DOHH2 (cell line): ENCODE data around the gene SUN3.
"Not testable (repeated sequence)": the region's sequence is repeated elsewhere in the genome, so short reads cannot be mapped to it uniquely, and the experiment has no call there.

Experiments
- H3F3A ChIP-seq: fragments of 200-600 bp; sonication (generic), shearing (Covaris generic); 2 replicates; pipeline ENCODE4 v1.6.0; 2016; ENCODE audit warnings: antibody characterized with exemption, mild to moderate bottlenecking; ENCODE audit not compliant: control insufficient read depth, insufficient read depth
- H3K27ac ChIP-seq: fragments of 200-600 bp; sonication (generic); 2 replicates; pipeline ENCODE4 v1.5.1; 2014; ENCODE audit warnings: low read depth, mild to moderate bottlenecking, low read length, moderate library complexity
- H3K27me3 ChIP-seq: fragments of 200-600 bp; sonication (generic); 2 replicates; pipeline ENCODE4 v1.6.1; 2014; ENCODE audit warnings: mild to moderate bottlenecking, low read length, mixed read lengths; ENCODE audit not compliant: control insufficient read depth
- H3K36me3 ChIP-seq: fragments of 200-600 bp; sonication (generic); 2 replicates; pipeline ENCODE4 v1.6.1; 2014; ENCODE audit warnings: mild to moderate bottlenecking, low read length, moderate library complexity, mixed read lengths; ENCODE audit not compliant: control insufficient read depth
- H3K4me1 ChIP-seq: fragments of 200-600 bp; sonication (generic); 2 replicates; pipeline ENCODE4 v1.6.1; 2014; ENCODE audit warnings: mild to moderate bottlenecking, low read length, mixed read lengths; ENCODE audit not compliant: control insufficient read depth
- H3K4me2 ChIP-seq: fragments of 200-600 bp; sonication (generic); 2 replicates; pipeline ENCODE4 v1.6.0; 2014; ENCODE audit warnings: mild to moderate bottlenecking, low read length, moderate library complexity
- H3K4me3 ChIP-seq: fragments of 200-600 bp; sonication (generic); 2 replicates; pipeline ENCODE4 v1.5.1; 2014; ENCODE audit warnings: mild to moderate bottlenecking, low read length, mixed read lengths
- H3K79me2 ChIP-seq: fragments of 200-600 bp; sonication (generic); 2 replicates; pipeline ENCODE4 v1.6.1; 2014; ENCODE audit warnings: mild to moderate bottlenecking, low read length, mixed read lengths; ENCODE audit not compliant: control insufficient read depth
- H3K9me2 ChIP-seq: fragments of 200-600 bp; sonication (generic); replicated peaks from 2 replicates; pipeline ENCODE4 v1.6.1; 2014; ENCODE audit warnings: mild to moderate bottlenecking, low read length, mixed read lengths; ENCODE audit not compliant: control insufficient read depth
- H3K9me3 ChIP-seq: fragments of 200-600 bp; sonication (generic); 2 replicates; pipeline ENCODE4 v1.6.1; 2014; ENCODE audit warnings: antibody characterized with exemption, low read length, mixed read lengths; ENCODE audit not compliant: control insufficient read depth, insufficient read depth
- H4K20me1 ChIP-seq: fragments of 200-600 bp; sonication (generic); 2 replicates; pipeline ENCODE4 v1.6.0; 2014; ENCODE audit warnings: low read depth, mild to moderate bottlenecking, antibody characterized with exemption, low read length, moderate library complexity; ENCODE audit not compliant: control insufficient read depth, insufficient read depth
- CTCF ChIP-seq: fragments of 200-600 bp; sonication (generic); IDR thresholded peaks from one replicate; pipeline ENCODE4 v1.5.1; 2014; ENCODE audit warnings: antibody characterized with exemption, mild to moderate bottlenecking, low read depth, low read length; ENCODE audit not compliant: poor library complexity, severe bottlenecking
- EZH2phosphoT487 ChIP-seq: fragments of 200-600 bp; sonication (generic); IDR thresholded peaks from 2 replicates; pipeline ENCODE4 v1.6.1; 2017; ENCODE audit warnings: borderline replicate concordance, mild to moderate bottlenecking, antibody characterized with exemption, low read length, moderate library complexity, mixed read lengths

The SUN3 gene

GRCh38 chr7:47945261-47946015 lies 83.5 kb downstream of the SUN3 start:
- no peaks in the 10 kb centered on the region for H3K4me1 ChIP-seq
- H3F3A ChIP-seq = no peaks in the 10 kb centered on the region
- no peak overlapping the region for H3K4me3 ChIP-seq
- no peak overlapping the region for H3K4me2 ChIP-seq
- H4K20me1 ChIP-seq = no peaks in the 10 kb centered on the region
- H3K27me3 ChIP-seq = no peaks in the 10 kb centered on the region
- TF ChIP-seq CTCF = peak; percentile 99
- TF ChIP-seq EZH2phosphoT487 = no peak
- no peaks in the 10 kb centered on the region for H3K36me3 ChIP-seq
- H3K79me2 ChIP-seq = no peaks in the 10 kb centered on the region
- no peak overlapping the region for H3K27ac ChIP-seq
- no peaks in the 10 kb centered on the region for H3K9me3 ChIP-seq
- H3K9me2 ChIP-seq = no peaks in the 10 kb centered on the region

GRCh38 chr7:47944536-47945260 lies 84.2 kb downstream of the SUN3 start:
- Histone ChIP-seq H3K4me1 (no peaks in the 10 kb centered on the region), H3K36me3 (no peaks in the 10 kb centered on the region), H3K79me2 (no peaks in the 10 kb centered on the region), H3F3A (no peaks in the 10 kb centered on the region), H3K9me2 (no peaks in the 10 kb centered on the region), H4K20me1 (no peaks in the 10 kb centered on the region), H3K9me3 (no peaks in the 10 kb centered on the region), H3K4me2 (no peak overlapping the region), H3K27ac (no peak overlapping the region), H3K27me3 (no peaks in the 10 kb centered on the region), H3K4me3 (no peak overlapping the region)
- TF ChIP-seq EZH2phosphoT487 (no peak), CTCF (no peak)

GRCh38 chr7:47943676-47944474 lies 85.0 kb downstream of the SUN3 start:
- TF ChIP-seq CTCF = no peak
- TF ChIP-seq EZH2phosphoT487 = no peak
- H3K27me3 ChIP-seq = no peaks in the 10 kb centered on the region
- no peaks in the 10 kb centered on the region for H3K4me1 ChIP-seq
- H3K79me2 ChIP-seq = no peaks in the 10 kb centered on the region
- H3K36me3 ChIP-seq = no peaks in the 10 kb centered on the region
- H3K9me3 ChIP-seq = no peaks in the 10 kb centered on the region
- H3K4me3 ChIP-seq = no peak overlapping the region
- H4K20me1 ChIP-seq = no peaks in the 10 kb centered on the region
- no peaks in the 10 kb centered on the region for H3K9me2 ChIP-seq
- H3F3A ChIP-seq = no peaks in the 10 kb centered on the region
- no peak overlapping the region for H3K27ac ChIP-seq
- H3K4me2 ChIP-seq = no peak overlapping the region

GRCh38 chr7:47942651-47943050 lies 86.3 kb downstream of the SUN3 start:
- H3K4me3 ChIP-seq, H3K27me3 ChIP-seq, H3K4me2 ChIP-seq, H3K9me2 ChIP-seq, H3F3A ChIP-seq, H4K20me1 ChIP-seq, H3K79me2 ChIP-seq, H3K9me3 ChIP-seq, H3K4me1 ChIP-seq, H3K27ac ChIP-seq, H3K36me3 ChIP-seq: not testable (repeated sequence)
